Suprapubic skin (tissue), 4 donors: Measurements from ENCODE around the gene TCF3.

ENCODE experiments used
- EP300 ChIP-seq: sonication (generic); formaldehyde crosslinking; IDR thresholded peaks from one replicate; pipeline ENCODE4 v1.6.1; 2017; ENCODE audit warnings: antibody characterized with exemption
- POLR2A ChIP-seq, 2 donors: fragments of 450-650 bp; IDR thresholded peaks; one replicate each; pipeline ENCODE4 v1.6.1; 2017; ENCODE audit warnings: antibody characterized with exemption in 2 of 2, mild to moderate bottlenecking in 2 of 2, moderate library complexity in 2 of 2
- POLR2AphosphoS5 ChIP-seq, 3 donors: sonication (generic); formaldehyde crosslinking; IDR thresholded peaks; one replicate each; pipeline ENCODE4 v1.6.1; 2017; ENCODE audit warnings: antibody characterized with exemption in 3 of 3
- TF ChIP-seq, protein P1 (sequence below), 2 donors: fragments of 200-600 bp in 1 of 2; fragments of 450-650 bp in 1 of 2; sonication (generic) in 1 of 2; IDR thresholded peaks; one replicate each; pipeline ENCODE4 v1.5.1; 2016 to 2019; ENCODE audit warnings: antibody characterized with exemption in 2 of 2, mild to moderate bottlenecking in 1 of 2, moderate library complexity in 1 of 2

- TF ChIP-seq, protein P1, sequence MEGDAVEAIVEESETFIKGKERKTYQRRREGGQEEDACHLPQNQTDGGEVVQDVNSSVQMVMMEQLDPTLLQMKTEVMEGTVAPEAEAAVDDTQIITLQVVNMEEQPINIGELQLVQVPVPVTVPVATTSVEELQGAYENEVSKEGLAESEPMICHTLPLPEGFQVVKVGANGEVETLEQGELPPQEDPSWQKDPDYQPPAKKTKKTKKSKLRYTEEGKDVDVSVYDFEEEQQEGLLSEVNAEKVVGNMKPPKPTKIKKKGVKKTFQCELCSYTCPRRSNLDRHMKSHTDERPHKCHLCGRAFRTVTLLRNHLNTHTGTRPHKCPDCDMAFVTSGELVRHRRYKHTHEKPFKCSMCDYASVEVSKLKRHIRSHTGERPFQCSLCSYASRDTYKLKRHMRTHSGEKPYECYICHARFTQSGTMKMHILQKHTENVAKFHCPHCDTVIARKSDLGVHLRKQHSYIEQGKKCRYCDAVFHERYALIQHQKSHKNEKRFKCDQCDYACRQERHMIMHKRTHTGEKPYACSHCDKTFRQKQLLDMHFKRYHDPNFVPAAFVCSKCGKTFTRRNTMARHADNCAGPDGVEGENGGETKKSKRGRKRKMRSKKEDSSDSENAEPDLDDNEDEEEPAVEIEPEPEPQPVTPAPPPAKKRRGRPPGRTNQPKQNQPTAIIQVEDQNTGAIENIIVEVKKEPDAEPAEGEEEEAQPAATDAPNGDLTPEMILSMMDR (IDR thresholded peaks at IDR 0.05): no peak
- TF ChIP-seq POLR2AphosphoS5 (IDR thresholded peaks at IDR 0.05) (no peak), POLR2A (IDR thresholded peaks at IDR 0.05) (no peak), EP300 (no peak)
Observed at GRCh38 chr19:1570836-1571235, 81.6 kb downstream of the TCF3 start.
